ENCODE results near the gene TLCD4. TPM values are rescaled to one million over a fixed set of nuclear protein-coding genes. Genes with fewer than 3 reads are reported as not detected.

TLCD4 gene
- total and polyA plus RNA-seq, 2 of the 8 experiments (the other 6 are each of a cell fraction or from before 2014, with no cell fraction given), result 0.79 to 4.2 TPM

DNA sequence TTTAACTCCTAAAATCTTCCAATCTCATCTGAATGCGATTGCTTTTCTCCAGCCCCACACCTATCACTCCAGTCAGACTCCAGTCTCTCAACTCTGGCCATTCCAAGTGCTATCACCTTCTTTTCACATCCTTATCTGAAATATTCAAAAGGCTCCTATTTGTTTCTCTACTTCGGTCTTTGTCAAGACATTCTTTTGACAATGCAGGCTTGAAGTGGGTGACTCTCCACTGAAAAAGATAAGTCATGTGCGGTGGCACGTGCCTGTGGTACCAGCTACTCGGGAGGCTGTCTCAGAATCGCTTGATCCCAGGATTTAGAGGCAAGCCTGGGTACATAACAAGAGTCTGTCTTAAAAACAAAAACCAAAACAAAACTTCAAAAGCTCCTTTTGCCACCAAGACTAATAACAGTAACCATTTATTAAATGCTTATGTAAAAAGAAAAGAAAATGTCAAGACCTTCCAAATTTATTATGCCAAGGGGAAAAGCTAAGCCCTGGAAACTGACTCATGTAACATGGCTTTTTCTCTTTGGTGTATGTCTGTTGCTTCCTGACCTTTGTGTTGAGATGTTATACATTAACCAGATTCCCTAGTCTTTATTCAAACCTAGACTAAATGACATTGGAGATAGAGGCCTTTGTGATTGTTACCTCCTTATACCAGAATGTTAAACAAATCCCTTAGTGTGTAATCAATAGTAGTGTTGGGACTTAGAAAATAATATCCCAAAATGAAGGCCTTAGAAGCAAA, 48.0 kb upstream of the TLCD4 start:
- H3K14ac ChIP-seq (ENCODE audit: insufficient read length), result no peak overlapping the region
- H4K91ac ChIP-seq (replicated peaks; ENCODE audit: insufficient read length, low read length), result no peak overlapping the region
- H2BK20ac ChIP-seq (ENCODE audit: low read length), result no peak overlapping the region
- POLR2A ChIA-PET (ENCODE audit: partially characterized antibody), result no interaction called here
- no peak overlapping the region for H3K4me2 ChIP-seq (ENCODE audit: insufficient read depth in 1 of 2, low read depth in 2 of 2, low read length in 2 of 2)
- peaks cover 3% of the 10 kb centered on the region for H3K23me2 ChIP-seq (ENCODE audit: low read depth, low read length)
- H3K4me1 ChIP-seq (replicated peaks in 1 of 4; ENCODE audit: control insufficient read depth in 3 of 4, insufficient read depth in 4 of 4, low read length in 3 of 4), result no peaks in the 10 kb centered on the region
- H3K27ac ChIP-seq (ENCODE audit: low read depth, low read length), result no peak overlapping the region
- H3K4me3 ChIP-seq (ENCODE audit: extremely low read depth in 1 of 4, insufficient read depth in 2 of 4, low read depth in 3 of 4, low read length in 4 of 4), result no peak overlapping the region
- H4K8ac ChIP-seq (ENCODE audit: extremely low read depth, insufficient read depth, low read length), result no peak overlapping the region
- H3K18ac ChIP-seq (ENCODE audit: extremely low read depth, low read length), result no peak overlapping the region
- H4K5ac ChIP-seq (ENCODE audit: insufficient read length, low read depth, low read length), result no peak overlapping the region
- FAIRE-seq, result no peak
- H3K79me2 ChIP-seq (ENCODE audit: control insufficient read depth in 1 of 2, insufficient read depth in 2 of 2, low read length in 2 of 2), result no peaks in the 10 kb centered on the region
- H3K79me1 ChIP-seq (ENCODE audit: low read depth, low read length), result no peaks in the 10 kb centered on the region
- H2AK5ac ChIP-seq (ENCODE audit: low read depth, low read length), result no peak overlapping the region
- H3K36me3 ChIP-seq (ENCODE audit: control insufficient read depth in 2 of 4, insufficient read depth in 4 of 4, low read length in 3 of 4), result no peaks in the 10 kb centered on the region
- no peak overlapping the region for H2AFZ ChIP-seq (ENCODE audit: low read length)
- CTCF ChIA-PET (ENCODE audit: partially characterized antibody), result interaction anchor here (0.5 to 1.1 kb wide), 3 partner anchors 10 to 160 kb away, joined by 3 to 6 read pairs (median 4); no protein-coding TSS in a partner anchor
- WGBS, 2 experiments (ENCODE audit: extremely low coverage in 1 of 2, insufficient coverage in 1 of 2, insufficient read length in 1 of 2, insufficient replicate concordance in 2 of 2, low coverage in 1 of 2, low lambda C conversion rate in 2 of 2, missing lambda C conversion rate in 1 of 2), result 89% methylated on average over 6 of the region's 6 CpGs; no CpG with 5 or more reads in 1 of the 2 experiments
- H3K9ac ChIP-seq (replicated peaks in 1 of 4; ENCODE audit: extremely low read depth in 1 of 4, low read depth in 3 of 4, low read length in 3 of 4), result no peak overlapping the region
- H3K23ac ChIP-seq (ENCODE audit: insufficient read length), result no peak overlapping the region
- H2BK12ac ChIP-seq (ENCODE audit: low read depth, low read length), result no peak overlapping the region
- no peak for DNase-seq (ENCODE audit: low read depth in 1 of 2, low spot score in 2 of 2)
- no peaks in the 10 kb centered on the region for H3K27me3 ChIP-seq (replicated peaks in 1 of 4; ENCODE audit: control insufficient read depth in 3 of 4, extremely low read depth in 1 of 4, insufficient read depth in 3 of 4, low read length in 3 of 4)
- no peak overlapping the region for H2BK120ac ChIP-seq (replicated peaks; ENCODE audit: low read depth, low read length)
- no peak overlapping the region for H3K4ac ChIP-seq (replicated peaks; ENCODE audit: insufficient read length, low read depth, low read length)
- H3K56ac ChIP-seq (replicated peaks; ENCODE audit: insufficient read length, low read depth, low read length), result no peak overlapping the region
- H2BK15ac ChIP-seq (ENCODE audit: low read length), result no peak overlapping the region
- no peaks in the 10 kb centered on the region for H3K9me3 ChIP-seq (ENCODE audit: insufficient read depth in 2 of 2, low read depth in 1 of 2, low read length in 1 of 2)
- no peak overlapping the region for H2BK5ac ChIP-seq (ENCODE audit: low read depth, low read length)
- no peaks in the 10 kb centered on the region for H4K20me1 ChIP-seq (replicated peaks in 1 of 2; ENCODE audit: control insufficient read depth in 1 of 2, insufficient read depth in 2 of 2, low read length in 2 of 2)
- TF ChIP-seq POU5F1 (IDR thresholded peaks at IDR 0.05; ENCODE audit: low read depth, low read length) (no peak), RBBP5 (IDR thresholded peaks at IDR 0.05; ENCODE audit: borderline replicate concordance, low read depth, low read length) (no peak), GABPA (IDR thresholded peaks at IDR 0.05; ENCODE audit: borderline replicate concordance, insufficient read depth, low read length) (no peak), KDM1A (IDR thresholded peaks at IDR 0.05; ENCODE audit: borderline replicate concordance, low read length) (no peak)

All from H1 (cell line).